Mucosa of descending colon (tissue), 3 donors: ENCODE measurements around the gene ALDOC. TPM values are rescaled to one million over a fixed set of nuclear protein-coding genes. Genes with fewer than 3 reads are reported as not detected.

Experiments used
- ATAC-seq: fragments of 200-7000 bp; cut with Tn5 transposase; one replicate; pipeline ENCODE4 v1.9.1; 2020; ENCODE audit warnings: mild to moderate bottlenecking, moderate library complexity
- DNase-seq, 3 donors: peaks; one replicate each; pipeline ENCODE4 v3.0.0-alpha.2; 2020
- H3K36me3 ChIP-seq: fragments of 200-600 bp; one replicate; pipeline ENCODE4 v1.8.0; 2021; ENCODE audit warnings: low read depth, mild to moderate bottlenecking
- H3K4me1 ChIP-seq: fragments of 200-600 bp; one replicate; pipeline ENCODE4 v1.8.0; 2021; ENCODE audit warnings: low read depth, mild to moderate bottlenecking
- H3K4me3 ChIP-seq: fragments of 200-600 bp; one replicate; pipeline ENCODE4 v1.8.0; 2021; ENCODE audit warnings: mild to moderate bottlenecking
- H3K9me3 ChIP-seq: fragments of 200-600 bp; one replicate; pipeline ENCODE4 v1.8.0; 2021; ENCODE audit warnings: mild to moderate bottlenecking
- intact Hi-C, 2 donors: fragments of 100-400 bp; cut with DNase I in 1 of 2; cut with micrococcal nuclease in 1 of 2; formaldehyde crosslinking; loops; one replicate each; pipeline versions ENCODE4 v1.11.0 to v1.11.1; 2022; cut with DNase I, micrococcal nuclease
- total RNA-seq, 3 donors: library from RNA; stranded (reverse); fragmentation: NEBNext Ultra II Directional in 2 of 3; extraction: Animal tissue kit (Norgen Biotek cat#: 25700) in 2 of 3; gene quantifications; one replicate each; pipeline versions ENCODE4 v1.2.1 to v1.2.4, GENCODE V29; 2021 to 2023
- TF ChIP-seq, protein P1 (sequence below): fragments of 200-600 bp; IDR thresholded peaks from one replicate; pipeline ENCODE4 v1.8.0; 2022; ENCODE audit warnings: antibody characterized with exemption, mild to moderate bottlenecking
- donor health status: DM: no; HTN: no; CAD: no; lungs with moderate emphysema.
- donor health status: DM: no; HTN: no; CAD: no.
- donor health status: DM: no; HTN: yes; CAD: no.

Gene ALDOC
- total RNA-seq, 3 donors from 2014 or later: 15.3 to 25.4 (median 19.7) TPM

DNA sequence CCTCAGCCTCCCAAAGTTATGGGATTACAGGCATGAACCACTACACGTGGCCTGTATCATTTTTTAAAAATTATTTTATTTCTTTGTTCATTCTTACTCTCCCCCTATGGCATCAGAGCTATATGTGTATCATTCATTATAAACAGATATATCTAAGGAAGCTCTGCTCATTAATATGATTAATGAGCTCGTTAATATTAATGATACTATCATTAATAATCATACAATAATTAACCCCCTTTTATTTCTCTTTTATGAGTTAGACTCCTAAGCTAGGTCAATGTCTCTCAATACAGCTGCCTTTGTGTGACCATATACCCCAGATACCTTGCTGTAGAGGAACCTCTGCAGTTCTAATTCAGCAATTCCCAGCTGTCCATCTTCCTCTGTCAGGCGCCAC, 41.8 kb upstream of the ALDOC start:
- Histone ChIP-seq H3K4me3 (no peak overlapping the region), H3K4me1 (no peaks in the 10 kb centered on the region), H3K36me3 (peaks cover 25% of the 10 kb centered on the region), H3K9me3 (no peaks in the 10 kb centered on the region)
- ATAC-seq (no peak), DNase-seq (no peak)
- intact Hi-C loops: no loop called here
- TF ChIP-seq, protein P1, sequence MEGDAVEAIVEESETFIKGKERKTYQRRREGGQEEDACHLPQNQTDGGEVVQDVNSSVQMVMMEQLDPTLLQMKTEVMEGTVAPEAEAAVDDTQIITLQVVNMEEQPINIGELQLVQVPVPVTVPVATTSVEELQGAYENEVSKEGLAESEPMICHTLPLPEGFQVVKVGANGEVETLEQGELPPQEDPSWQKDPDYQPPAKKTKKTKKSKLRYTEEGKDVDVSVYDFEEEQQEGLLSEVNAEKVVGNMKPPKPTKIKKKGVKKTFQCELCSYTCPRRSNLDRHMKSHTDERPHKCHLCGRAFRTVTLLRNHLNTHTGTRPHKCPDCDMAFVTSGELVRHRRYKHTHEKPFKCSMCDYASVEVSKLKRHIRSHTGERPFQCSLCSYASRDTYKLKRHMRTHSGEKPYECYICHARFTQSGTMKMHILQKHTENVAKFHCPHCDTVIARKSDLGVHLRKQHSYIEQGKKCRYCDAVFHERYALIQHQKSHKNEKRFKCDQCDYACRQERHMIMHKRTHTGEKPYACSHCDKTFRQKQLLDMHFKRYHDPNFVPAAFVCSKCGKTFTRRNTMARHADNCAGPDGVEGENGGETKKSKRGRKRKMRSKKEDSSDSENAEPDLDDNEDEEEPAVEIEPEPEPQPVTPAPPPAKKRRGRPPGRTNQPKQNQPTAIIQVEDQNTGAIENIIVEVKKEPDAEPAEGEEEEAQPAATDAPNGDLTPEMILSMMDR: no peak

DNA sequence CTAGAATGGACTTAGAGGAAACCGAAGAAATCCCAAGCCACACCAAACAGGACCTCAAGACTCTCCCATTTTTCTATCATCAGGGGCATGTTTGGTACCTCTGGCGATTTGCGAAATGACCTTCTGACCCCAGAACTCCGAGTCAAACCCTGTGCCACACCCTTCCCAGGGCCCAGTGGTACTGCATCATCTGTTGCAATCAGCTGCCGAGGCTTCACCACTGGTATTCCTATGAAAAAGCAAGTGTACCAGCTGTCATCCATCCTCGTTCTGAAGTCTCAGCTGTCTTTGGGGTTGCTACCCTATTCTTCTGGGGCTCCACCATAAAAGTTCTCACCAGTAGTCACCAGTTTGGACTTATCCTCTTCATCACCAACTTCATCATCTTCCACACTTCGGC, 39.6 kb upstream of the ALDOC start:
- ATAC-seq (no peak), DNase-seq (no peak)
- Histone ChIP-seq H3K4me3 (no peak overlapping the region), H3K4me1 (no peaks in the 10 kb centered on the region), H3K36me3 (peaks cover 22% of the 10 kb centered on the region), H3K9me3 (no peaks in the 10 kb centered on the region)
- intact Hi-C loops: no loop called here
- TF ChIP-seq, protein P1: no peak

DNA sequence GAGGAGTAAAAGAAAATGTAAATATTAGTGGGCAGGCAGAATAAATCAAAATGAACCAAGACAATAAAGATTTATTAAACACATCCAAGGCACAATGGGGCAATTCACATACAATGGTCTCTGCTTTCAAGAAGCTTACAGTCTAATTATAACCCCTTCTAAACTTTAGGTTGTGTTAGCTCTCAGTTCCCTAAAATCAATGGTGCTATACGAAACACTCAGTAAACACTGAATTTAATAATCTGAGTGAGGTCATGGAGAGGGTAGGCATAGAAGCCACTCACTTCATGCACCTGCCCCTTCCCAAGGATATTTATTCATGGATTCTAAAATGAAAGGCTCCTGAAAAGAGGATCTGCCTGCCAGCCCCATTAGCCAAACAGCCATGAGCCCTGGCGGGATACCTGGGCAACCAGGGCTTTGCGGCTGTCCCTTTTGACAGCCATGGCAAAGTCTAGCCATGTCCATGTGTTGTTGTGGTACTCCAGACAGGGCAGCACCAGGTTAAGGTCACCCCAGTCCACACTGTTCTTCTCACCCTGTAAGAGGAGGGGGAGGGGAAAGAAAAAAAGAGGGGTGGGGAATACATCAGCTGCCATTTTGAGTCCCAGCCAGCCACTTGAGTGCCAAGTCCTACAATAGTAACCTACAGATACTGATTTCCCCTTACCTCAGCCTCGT, 38.7 kb upstream of the ALDOC start:
- Histone ChIP-seq H3K4me1 (no peaks in the 10 kb centered on the region), H3K4me3 (no peak overlapping the region), H3K36me3 (peaks cover 18% of the 10 kb centered on the region), H3K9me3 (no peaks in the 10 kb centered on the region)
- TF ChIP-seq, protein P1: no peak
- DNase-seq (no peak), ATAC-seq (no peak)
- intact Hi-C loops: no loop called here

DNA sequence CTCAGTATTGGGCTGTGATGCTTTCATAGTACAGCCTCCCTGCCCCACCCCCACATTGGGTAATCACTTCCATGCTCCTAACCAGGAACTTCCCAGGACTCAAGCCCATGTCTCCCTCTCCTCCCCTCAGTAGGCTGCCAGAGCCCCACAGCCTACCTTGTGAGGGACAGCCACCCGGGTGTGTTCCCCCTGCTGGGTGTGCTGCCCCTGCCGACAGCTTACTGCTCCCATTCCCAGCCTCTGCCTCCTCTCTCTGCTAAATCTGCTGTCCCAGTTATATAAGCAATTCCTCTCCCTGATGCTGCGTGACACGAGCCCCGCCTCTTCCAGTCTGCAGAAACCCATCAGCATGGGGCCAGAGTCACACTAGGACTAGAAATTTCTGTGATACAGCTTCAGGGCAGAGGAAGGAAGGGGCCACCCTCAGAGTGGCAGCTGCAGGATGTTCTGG, 37.3 kb upstream of the ALDOC start, which contains the start of gene RSKR:
Gene RSKR, minus strand, starts transcription at position 255 of the 451 bp plus-strand sequence. Its CDS starts 24 bp downstream, at position 231.
- intact Hi-C loops: no loop called here
- TF ChIP-seq, protein P1: no peak
- no peak for ATAC-seq
- no peaks in the 10 kb centered on the region for H3K4me1 ChIP-seq
- DNase-seq: no peak
- peaks cover 18% of the 10 kb centered on the region for H3K36me3 ChIP-seq
- no peak within 1 kb of the TSS for H3K4me3 ChIP-seq
- H3K9me3 ChIP-seq: no peaks in the 10 kb centered on the region

DNA sequence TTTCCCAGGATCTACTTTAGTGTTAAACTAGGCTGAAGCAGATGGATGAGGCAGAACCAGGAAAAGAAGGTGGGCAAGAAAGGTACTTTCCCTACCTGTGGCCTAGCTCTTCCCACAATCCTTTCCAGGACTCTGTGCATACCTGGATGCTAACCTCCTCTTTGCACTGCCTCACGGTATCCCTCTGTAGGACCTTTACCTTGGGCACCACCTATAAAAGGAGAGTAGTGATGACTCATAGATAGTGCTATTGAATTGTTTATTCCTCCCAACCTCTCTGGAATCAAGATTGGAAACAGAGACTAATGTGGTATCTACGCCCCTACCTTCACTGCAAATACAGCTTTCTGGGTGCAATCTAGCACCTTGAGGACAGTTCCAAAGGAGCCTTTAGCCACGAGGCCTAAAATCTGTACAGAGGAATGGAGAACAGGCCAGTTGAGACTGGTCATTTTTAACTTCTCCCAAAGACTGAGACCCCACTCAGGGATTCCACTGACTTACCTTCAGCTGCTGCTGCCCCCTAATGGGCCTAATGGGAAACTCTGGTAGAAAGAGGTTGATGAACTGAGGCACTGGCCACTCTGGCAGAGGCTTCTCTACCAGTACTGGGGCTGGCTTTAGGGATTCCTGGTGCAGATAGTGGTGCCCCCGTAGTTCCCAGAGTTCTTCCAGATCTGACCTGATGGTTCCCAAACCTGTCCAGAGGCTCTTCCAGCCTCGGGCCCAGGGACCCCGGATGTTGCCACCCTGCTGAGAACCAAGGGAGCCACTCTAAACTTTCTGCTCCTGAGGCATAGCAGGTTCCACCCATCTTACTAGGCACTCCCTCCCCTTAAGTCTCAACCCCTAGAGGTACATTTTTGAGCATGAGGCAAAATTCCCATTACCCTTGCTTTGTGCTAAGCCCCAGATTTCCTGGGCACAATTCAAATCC, 36.5 kb upstream of the ALDOC start:
- Histone ChIP-seq H3K4me3 (no peak overlapping the region), H3K36me3 (peaks cover 18% of the 10 kb centered on the region), H3K9me3 (no peaks in the 10 kb centered on the region), H3K4me1 (no peaks in the 10 kb centered on the region)
- TF ChIP-seq, protein P1: peak; percentile 38
- intact Hi-C loops: no loop called here
- peak; percentile 53 for ATAC-seq
- DNase-seq: peak in 1 of 3 donors; percentile 59
